WTC11 (cell line): ENCODE data around the gene CREBBP.

Source experiments
- ATF1 ChIP-seq: sonication (generic); formaldehyde crosslinking; IDR thresholded peaks from 2 replicates; pipeline ENCODE4 v1.8.1; 2023; ENCODE audit warnings: mild to moderate bottlenecking, moderate library complexity, missing genetic modification reagents
- NFYB ChIP-seq: sonication (generic); formaldehyde crosslinking; conservative IDR thresholded peaks from 2 replicates; pipeline ENCODE4 v1.8.0; 2022; ENCODE audit warnings: low read depth, missing genetic modification reagents
- NR2C2 ChIP-seq: sonication (generic); formaldehyde crosslinking; IDR thresholded peaks from 2 replicates; pipeline ENCODE4 v1.8.0; 2022; ENCODE audit warnings: mild to moderate bottlenecking, missing genetic modification reagents
- TCF7 ChIP-seq: sonication (generic); formaldehyde crosslinking; IDR thresholded peaks from 2 replicates; pipeline ENCODE4 v1.8.0; 2022; ENCODE audit warnings: mild to moderate bottlenecking, low read depth, missing genetic modification reagents, moderate library complexity
- ZNF121 ChIP-seq: sonication (generic); formaldehyde crosslinking; IDR thresholded peaks from 2 replicates; pipeline ENCODE4 v1.8.0; 2023; ENCODE audit warnings: missing genetic modification reagents
- ZNF423 ChIP-seq: fragments of 250-450 bp; sonication (Bioruptor Pico); IDR thresholded peaks from 2 replicates; pipeline ENCODE4 v2.1.2; 2022; ENCODE audit warnings: mild to moderate bottlenecking, moderate library complexity
- TF ChIP-seq, protein P1 (sequence below): fragments of 200-600 bp; IDR thresholded peaks from 2 replicates; pipeline ENCODE4 v1.8.0; 2022; ENCODE audit warnings: antibody characterized with exemption
- TF ChIP-seq, protein P2 (sequence below): sonication (generic); formaldehyde crosslinking; IDR thresholded peaks from 2 replicates; pipeline ENCODE4 v1.8.0; 2022; ENCODE audit warnings: mild to moderate bottlenecking, missing genetic modification reagents
- TF ChIP-seq, protein P3 (sequence below): fragments of 250-450 bp; sonication (Bioruptor Pico); IDR thresholded peaks from 2 replicates; pipeline ENCODE4 v2.1.2; 2022; ENCODE audit warnings: mild to moderate bottlenecking, moderate library complexity
- TF ChIP-seq, protein P4 (sequence below): fragments of 250-450 bp; sonication (Bioruptor Pico); IDR thresholded peaks from 2 replicates; pipeline ENCODE4 v1.9.0; 2021; ENCODE audit warnings: mild to moderate bottlenecking
- TF ChIP-seq, protein P5 (sequence below): sonication (generic); formaldehyde crosslinking; IDR thresholded peaks from 2 replicates; pipeline ENCODE4 v1.8.0; 2023; ENCODE audit warnings: missing genetic modification reagents
- TF ChIP-seq, protein P6 (sequence below): sonication (generic); formaldehyde crosslinking; IDR thresholded peaks from 2 replicates; pipeline ENCODE4 v1.8.1; 2023; ENCODE audit warnings: mild to moderate bottlenecking, missing genetic modification reagents, moderate library complexity
- TF ChIP-seq, protein P7 (sequence below): sonication (generic); formaldehyde crosslinking; IDR thresholded peaks from 2 replicates; pipeline ENCODE4 v1.8.1; 2022; ENCODE audit warnings: missing genetic modification reagents, borderline replicate concordance
- TF ChIP-seq, protein P8 (sequence below): sonication (generic); formaldehyde crosslinking; IDR thresholded peaks from 2 replicates; pipeline ENCODE4 v1.8.0; 2022; ENCODE audit warnings: mild to moderate bottlenecking, missing genetic modification reagents

DNA sequence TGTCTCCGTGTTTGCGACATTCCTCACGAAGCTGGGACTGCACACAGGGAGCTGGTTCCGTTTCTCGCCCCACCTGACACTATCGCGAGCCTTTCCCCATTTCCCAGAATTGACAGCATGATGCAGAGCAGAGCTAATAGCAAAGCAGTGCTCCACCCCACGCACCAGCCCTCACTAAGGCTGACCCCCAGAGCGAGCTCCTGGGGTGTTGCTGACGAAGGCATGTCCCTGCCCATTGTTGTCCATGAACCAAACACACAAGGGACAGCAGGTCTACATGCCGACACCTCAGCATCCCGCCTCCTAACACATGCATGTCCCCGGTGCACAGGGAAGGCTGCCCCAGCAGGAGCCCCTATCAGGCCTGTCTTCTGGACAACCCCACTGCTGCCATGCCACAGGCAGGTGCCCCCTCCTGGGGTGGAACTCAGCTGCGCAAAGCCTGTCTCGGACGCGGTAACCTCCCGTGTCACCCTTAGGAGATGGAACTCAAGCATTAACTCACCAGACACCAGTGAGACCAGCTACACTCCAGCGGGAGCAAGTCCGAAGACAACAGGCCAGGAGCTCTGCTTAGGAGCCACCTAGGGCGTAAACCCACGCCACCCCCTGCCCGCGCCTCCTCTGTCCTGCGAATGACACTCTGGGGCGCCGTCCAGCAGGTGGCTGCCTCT is 146.3 kb downstream of the CREBBP start:
- TF ChIP-seq, protein P1, sequence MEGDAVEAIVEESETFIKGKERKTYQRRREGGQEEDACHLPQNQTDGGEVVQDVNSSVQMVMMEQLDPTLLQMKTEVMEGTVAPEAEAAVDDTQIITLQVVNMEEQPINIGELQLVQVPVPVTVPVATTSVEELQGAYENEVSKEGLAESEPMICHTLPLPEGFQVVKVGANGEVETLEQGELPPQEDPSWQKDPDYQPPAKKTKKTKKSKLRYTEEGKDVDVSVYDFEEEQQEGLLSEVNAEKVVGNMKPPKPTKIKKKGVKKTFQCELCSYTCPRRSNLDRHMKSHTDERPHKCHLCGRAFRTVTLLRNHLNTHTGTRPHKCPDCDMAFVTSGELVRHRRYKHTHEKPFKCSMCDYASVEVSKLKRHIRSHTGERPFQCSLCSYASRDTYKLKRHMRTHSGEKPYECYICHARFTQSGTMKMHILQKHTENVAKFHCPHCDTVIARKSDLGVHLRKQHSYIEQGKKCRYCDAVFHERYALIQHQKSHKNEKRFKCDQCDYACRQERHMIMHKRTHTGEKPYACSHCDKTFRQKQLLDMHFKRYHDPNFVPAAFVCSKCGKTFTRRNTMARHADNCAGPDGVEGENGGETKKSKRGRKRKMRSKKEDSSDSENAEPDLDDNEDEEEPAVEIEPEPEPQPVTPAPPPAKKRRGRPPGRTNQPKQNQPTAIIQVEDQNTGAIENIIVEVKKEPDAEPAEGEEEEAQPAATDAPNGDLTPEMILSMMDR: no peak
- TF ChIP-seq, protein P2, sequence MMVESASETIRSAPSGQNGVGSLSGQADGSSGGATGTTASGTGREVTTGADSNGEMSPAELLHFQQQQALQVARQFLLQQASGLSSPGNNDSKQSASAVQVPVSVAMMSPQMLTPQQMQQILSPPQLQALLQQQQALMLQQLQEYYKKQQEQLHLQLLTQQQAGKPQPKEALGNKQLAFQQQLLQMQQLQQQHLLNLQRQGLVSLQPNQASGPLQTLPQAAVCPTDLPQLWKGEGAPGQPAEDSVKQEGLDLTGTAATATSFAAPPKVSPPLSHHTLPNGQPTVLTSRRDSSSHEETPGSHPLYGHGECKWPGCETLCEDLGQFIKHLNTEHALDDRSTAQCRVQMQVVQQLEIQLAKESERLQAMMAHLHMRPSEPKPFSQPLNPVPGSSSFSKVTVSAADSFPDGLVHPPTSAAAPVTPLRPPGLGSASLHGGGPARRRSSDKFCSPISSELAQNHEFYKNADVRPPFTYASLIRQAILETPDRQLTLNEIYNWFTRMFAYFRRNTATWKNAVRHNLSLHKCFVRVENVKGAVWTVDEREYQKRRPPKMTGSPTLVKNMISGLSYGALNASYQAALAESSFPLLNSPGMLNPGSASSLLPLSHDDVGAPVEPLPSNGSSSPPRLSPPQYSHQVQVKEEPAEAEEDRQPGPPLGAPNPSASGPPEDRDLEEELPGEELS (CRISPR knock-in tag): no peak
- TF ChIP-seq TCF7 (no peak), ATF1 (CRISPR knock-in tag) (no peak), NR2C2 (CRISPR knock-in tag) (no peak), ZNF423 (CRISPR knock-in tag) (no peak), NFYB (CRISPR knock-in tag) (no peak), ZNF121 (CRISPR knock-in tag) (no peak)
- TF ChIP-seq, protein P3, sequence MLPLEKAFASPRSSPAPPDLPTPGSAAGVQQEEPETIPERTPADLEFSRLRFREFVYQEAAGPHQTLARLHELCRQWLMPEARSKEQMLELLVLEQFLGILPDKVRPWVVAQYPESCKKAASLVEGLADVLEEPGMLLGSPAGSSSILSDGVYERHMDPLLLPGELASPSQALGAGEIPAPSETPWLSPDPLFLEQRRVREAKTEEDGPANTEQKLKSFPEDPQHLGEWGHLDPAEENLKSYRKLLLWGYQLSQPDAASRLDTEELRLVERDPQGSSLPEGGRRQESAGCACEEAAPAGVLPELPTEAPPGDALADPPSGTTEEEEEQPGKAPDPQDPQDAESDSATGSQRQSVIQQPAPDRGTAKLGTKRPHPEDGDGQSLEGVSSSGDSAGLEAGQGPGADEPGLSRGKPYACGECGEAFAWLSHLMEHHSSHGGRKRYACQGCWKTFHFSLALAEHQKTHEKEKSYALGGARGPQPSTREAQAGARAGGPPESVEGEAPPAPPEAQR: no peak
- TF ChIP-seq, protein P4, sequence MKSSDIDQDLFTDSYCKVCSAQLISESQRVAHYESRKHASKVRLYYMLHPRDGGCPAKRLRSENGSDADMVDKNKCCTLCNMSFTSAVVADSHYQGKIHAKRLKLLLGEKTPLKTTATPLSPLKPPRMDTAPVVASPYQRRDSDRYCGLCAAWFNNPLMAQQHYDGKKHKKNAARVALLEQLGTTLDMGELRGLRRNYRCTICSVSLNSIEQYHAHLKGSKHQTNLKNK: no peak
- TF ChIP-seq, protein P5, sequence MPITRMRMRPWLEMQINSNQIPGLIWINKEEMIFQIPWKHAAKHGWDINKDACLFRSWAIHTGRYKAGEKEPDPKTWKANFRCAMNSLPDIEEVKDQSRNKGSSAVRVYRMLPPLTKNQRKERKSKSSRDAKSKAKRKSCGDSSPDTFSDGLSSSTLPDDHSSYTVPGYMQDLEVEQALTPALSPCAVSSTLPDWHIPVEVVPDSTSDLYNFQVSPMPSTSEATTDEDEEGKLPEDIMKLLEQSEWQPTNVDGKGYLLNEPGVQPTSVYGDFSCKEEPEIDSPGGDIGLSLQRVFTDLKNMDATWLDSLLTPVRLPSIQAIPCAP (CRISPR knock-in tag): no peak
- TF ChIP-seq, protein P6, sequence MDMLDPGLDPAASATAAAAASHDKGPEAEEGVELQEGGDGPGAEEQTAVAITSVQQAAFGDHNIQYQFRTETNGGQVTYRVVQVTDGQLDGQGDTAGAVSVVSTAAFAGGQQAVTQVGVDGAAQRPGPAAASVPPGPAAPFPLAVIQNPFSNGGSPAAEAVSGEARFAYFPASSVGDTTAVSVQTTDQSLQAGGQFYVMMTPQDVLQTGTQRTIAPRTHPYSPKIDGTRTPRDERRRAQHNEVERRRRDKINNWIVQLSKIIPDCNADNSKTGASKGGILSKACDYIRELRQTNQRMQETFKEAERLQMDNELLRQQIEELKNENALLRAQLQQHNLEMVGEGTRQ (CRISPR knock-in tag): no peak
- TF ChIP-seq, protein P7, sequence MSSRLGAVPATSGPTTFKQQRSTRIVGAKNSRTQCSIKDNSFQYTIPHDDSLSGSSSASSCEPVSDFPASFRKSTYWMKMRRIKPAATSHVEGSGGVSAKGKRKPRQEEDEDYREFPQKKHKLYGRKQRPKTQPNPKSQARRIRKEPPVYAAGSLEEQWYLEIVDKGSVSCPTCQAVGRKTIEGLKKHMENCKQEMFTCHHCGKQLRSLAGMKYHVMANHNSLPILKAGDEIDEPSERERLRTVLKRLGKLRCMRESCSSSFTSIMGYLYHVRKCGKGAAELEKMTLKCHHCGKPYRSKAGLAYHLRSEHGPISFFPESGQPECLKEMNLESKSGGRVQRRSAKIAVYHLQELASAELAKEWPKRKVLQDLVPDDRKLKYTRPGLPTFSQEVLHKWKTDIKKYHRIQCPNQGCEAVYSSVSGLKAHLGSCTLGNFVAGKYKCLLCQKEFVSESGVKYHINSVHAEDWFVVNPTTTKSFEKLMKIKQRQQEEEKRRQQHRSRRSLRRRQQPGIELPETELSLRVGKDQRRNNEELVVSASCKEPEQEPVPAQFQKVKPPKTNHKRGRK (CRISPR knock-in tag): no peak
- TF ChIP-seq, protein P8, sequence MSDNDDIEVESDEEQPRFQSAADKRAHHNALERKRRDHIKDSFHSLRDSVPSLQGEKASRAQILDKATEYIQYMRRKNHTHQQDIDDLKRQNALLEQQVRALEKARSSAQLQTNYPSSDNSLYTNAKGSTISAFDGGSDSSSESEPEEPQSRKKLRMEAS (CRISPR knock-in tag): no peak
